Measurements from ENCODE around the gene KIAA1217. TPM values are rescaled to one million over a fixed set of nuclear protein-coding genes. Genes with fewer than 3 reads are reported as not detected.

Gene KIAA1217
- total and polyA plus RNA-seq, 2 of the 8 experiments (the other 6 are each of a cell fraction or from before 2014, with no cell fraction given): 4.5 to 15.6 TPM

DNA sequence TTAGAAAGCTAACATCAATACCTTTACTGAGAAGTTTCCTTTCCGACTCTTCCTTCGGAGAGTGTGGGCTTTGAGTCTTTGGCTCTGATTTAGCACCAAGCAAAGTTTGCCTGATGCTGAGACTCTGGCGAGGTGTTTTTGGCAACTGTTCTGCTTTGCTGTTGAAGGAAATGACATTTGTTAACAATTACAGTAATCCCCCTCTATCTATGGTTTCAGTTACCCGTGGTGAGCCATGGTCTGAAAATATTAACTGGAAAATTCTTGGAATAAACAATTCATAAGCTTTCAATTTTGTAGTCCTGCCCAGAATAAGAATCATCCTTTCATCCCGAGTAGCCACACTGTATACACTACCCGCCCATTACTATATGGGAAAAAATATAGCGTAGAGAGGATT lies 388.5 kb downstream of the KIAA1217 start:
- Histone ChIP-seq H4K8ac (ENCODE audit: extremely low read depth, insufficient read depth, low read length) (no peak overlapping the region; the same call in 1 of the 2 replicates), H3K27me3 (replicated peaks in 1 of 4; ENCODE audit: control insufficient read depth in 3 of 4, extremely low read depth in 1 of 4, insufficient read depth in 3 of 4, low read length in 3 of 4) (no peaks in the 10 kb centered on the region), H3K23ac (ENCODE audit: insufficient read length) (no peak overlapping the region), H4K20me1 (replicated peaks in 1 of 2; ENCODE audit: control insufficient read depth in 1 of 2, insufficient read depth in 2 of 2, low read length in 2 of 2) (no peaks in the 10 kb centered on the region), H3K36me3 (ENCODE audit: control insufficient read depth in 2 of 4, insufficient read depth in 4 of 4, low read length in 3 of 4) (peaks cover 0 to 23% (median 5%) of the 10 kb centered on the region in 4 experiments; a peak in 6 of 8 replicates), H3K9ac (replicated peaks in 1 of 4; ENCODE audit: extremely low read depth in 1 of 4, low read depth in 3 of 4, low read length in 3 of 4) (no peak overlapping the region), H2AK5ac (ENCODE audit: low read depth, low read length) (no peak overlapping the region), H3K14ac (ENCODE audit: insufficient read length) (no peak overlapping the region), H2AFZ (ENCODE audit: low read length) (no peak overlapping the region), H4K91ac (replicated peaks; ENCODE audit: insufficient read length, low read length) (no peak overlapping the region), H3K4ac (replicated peaks; ENCODE audit: insufficient read length, low read depth, low read length) (no peak overlapping the region), H3K9me3 (ENCODE audit: insufficient read depth in 2 of 2, low read depth in 1 of 2, low read length in 1 of 2) (no peaks in the 10 kb centered on the region), H3K27ac (ENCODE audit: low read depth, low read length) (no peak overlapping the region), H2BK20ac (ENCODE audit: low read length) (no peak overlapping the region), H3K56ac (replicated peaks; ENCODE audit: insufficient read length, low read depth, low read length) (no peak overlapping the region), H2BK5ac (ENCODE audit: low read depth, low read length) (no peak overlapping the region), H2BK120ac (replicated peaks; ENCODE audit: low read depth, low read length) (no peak overlapping the region), H3K4me1 (replicated peaks in 1 of 4; ENCODE audit: control insufficient read depth in 3 of 4, insufficient read depth in 4 of 4, low read length in 3 of 4) (no peaks in the 10 kb centered on the region), H2BK15ac (ENCODE audit: low read length) (no peak overlapping the region), H2BK12ac (ENCODE audit: low read depth, low read length) (no peak overlapping the region), H3K79me1 (ENCODE audit: low read depth, low read length) (no peaks in the 10 kb centered on the region), H3K18ac (ENCODE audit: extremely low read depth, low read length) (no peak overlapping the region), H3K79me2 (ENCODE audit: control insufficient read depth in 1 of 2, insufficient read depth in 2 of 2, low read length in 2 of 2) (no peaks in the 10 kb centered on the region), H3K4me2 (ENCODE audit: insufficient read depth in 1 of 2, low read depth in 2 of 2, low read length in 2 of 2) (no peak overlapping the region), H4K5ac (ENCODE audit: insufficient read length, low read depth, low read length) (no peak overlapping the region), H3K23me2 (ENCODE audit: low read depth, low read length) (no peaks in the 10 kb centered on the region), H3K4me3 (ENCODE audit: extremely low read depth in 1 of 4, insufficient read depth in 2 of 4, low read depth in 3 of 4, low read length in 4 of 4) (no peak overlapping the region)
- 95% methylated on average over 7 of the region's 7 CpGs; no CpG with 5 or more reads in 1 of the 2 experiments for WGBS, 2 experiments (ENCODE audit: extremely low coverage in 1 of 2, insufficient coverage in 1 of 2, insufficient read length in 1 of 2, insufficient replicate concordance in 2 of 2, low coverage in 1 of 2, low lambda C conversion rate in 2 of 2, missing lambda C conversion rate in 1 of 2)
- no peak for FAIRE-seq
- no peak for DNase-seq (ENCODE audit: low read depth in 1 of 2, low spot score in 2 of 2)
- TF ChIP-seq TAF1 (IDR thresholded peaks at IDR 0.05; ENCODE audit: low read depth, low read length): no peak
- TF ChIP-seq KDM1A (IDR thresholded peaks at IDR 0.05; ENCODE audit: borderline replicate concordance, low read length): no peak
- TF ChIP-seq NANOG (IDR thresholded peaks at IDR 0.05; ENCODE audit: insufficient read depth, low read depth, low read length, poor library complexity, severe bottlenecking): no peak
- TF ChIP-seq, protein P1, sequence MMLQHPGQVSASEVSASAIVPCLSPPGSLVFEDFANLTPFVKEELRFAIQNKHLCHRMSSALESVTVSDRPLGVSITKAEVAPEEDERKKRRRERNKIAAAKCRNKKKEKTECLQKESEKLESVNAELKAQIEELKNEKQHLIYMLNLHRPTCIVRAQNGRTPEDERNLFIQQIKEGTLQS (IDR thresholded peaks at IDR 0.05; ENCODE audit: insufficient read depth, low read depth, low read length): no peak
- CTCF ChIA-PET (ENCODE audit: partially characterized antibody): interaction anchor here (1.2 kb wide), 1 partner anchor 22 kb away, joined by 3 read pairs; no protein-coding TSS in a partner anchor
- POLR2A ChIA-PET (ENCODE audit: partially characterized antibody): no interaction called here

All from H1 (cell line).